ENCODE measurements around the gene HINT3. TPM values are rescaled to one million over a fixed set of nuclear protein-coding genes. Genes with fewer than 3 reads are reported as not detected.

HINT3 gene
- total RNA-seq, 4 donors from 2014 or later = 9.9 to 18.2 (median 11.5) TPM

- H3K27me3 ChIP-seq = no peaks in the 10 kb centered on the region
- TF ChIP-seq CTCF (IDR thresholded peaks at IDR 0.05) (no peak), POLR2A (IDR thresholded peaks at IDR 0.05) (no peak)
These were observed 12.8 kb upstream of the HINT3 start for GRCh38 chr6:125943528-125944433.

GRCh38 chr6:125944434-125944816, 12.1 kb upstream of the HINT3 start:
- no peaks in the 10 kb centered on the region for H3K27me3 ChIP-seq
- H3K4me1 ChIP-seq = peaks cover 0 to 42% (median 8%) of the 10 kb centered on the region in 4 donors
- peak in 2 of 3 donors; percentile 55 to 82 for DNase-seq
- no peaks in the 10 kb centered on the region for H3K36me3 ChIP-seq
- TF ChIP-seq POLR2A (IDR thresholded peaks at IDR 0.05) = no peak
- TF ChIP-seq CTCF (IDR thresholded peaks at IDR 0.05) = no peak
- H3K4me3 ChIP-seq = no peak overlapping the region
- H3K27ac ChIP-seq = peak overlapping the region in 3 of 4 donors; percentile 50 to 92 (median 85)
- no peaks in the 10 kb centered on the region for H3K9me3 ChIP-seq

More at GRCh38 chr6:125943528-125944433, 12.8 kb upstream of the HINT3 start:
- no peak for DNase-seq
- Histone ChIP-seq H3K27ac (peak overlapping the region in 3 of 4 donors; percentile 50 to 92 (median 85)), H3K9me3 (no peaks in the 10 kb centered on the region), H3K4me1 (peaks cover 0 to 42% (median 8%) of the 10 kb centered on the region in 4 donors), H3K4me3 (no peak overlapping the region), H3K36me3 (no peaks in the 10 kb centered on the region)

GRCh38 chr6:125944896-125945295, 11.7 kb upstream of the HINT3 start:
- Histone ChIP-seq H3K9me3 (no peaks in the 10 kb centered on the region), H3K27ac (peak overlapping the region in 3 of 4 donors; percentile 50 to 92 (median 85)), H3K4me3 (no peak overlapping the region), H3K27me3 (no peaks in the 10 kb centered on the region), H3K4me1 (peaks cover 0 to 42% (median 8%) of the 10 kb centered on the region in 4 donors), H3K36me3 (no peaks in the 10 kb centered on the region)
- TF ChIP-seq CTCF (IDR thresholded peaks at IDR 0.05) (no peak), POLR2A (IDR thresholded peaks at IDR 0.05) (no peak)
- DNase-seq = no peak

- peaks cover 0 to 42% (median 8%) of the 10 kb centered on the region in 4 donors for H3K4me1 ChIP-seq
- no peaks in the 10 kb centered on the region for H3K9me3 ChIP-seq
- H3K27me3 ChIP-seq = no peaks in the 10 kb centered on the region
- no peak for DNase-seq
- H3K4me3 ChIP-seq = no peak overlapping the region
- no peak for TF ChIP-seq POLR2A (IDR thresholded peaks at IDR 0.05)
- no peak for TF ChIP-seq CTCF (IDR thresholded peaks at IDR 0.05)
- peak overlapping the region; percentile 50 to 92 (median 69) for H3K27ac ChIP-seq
- H3K36me3 ChIP-seq = no peaks in the 10 kb centered on the region
These were observed 11.0 kb upstream of the HINT3 start for GRCh38 chr6:125945378-125946141.

GRCh38 chr6:125947615-125948014, 9.0 kb upstream of the HINT3 start:
- peak in 1 of 3 donors; percentile 72 for DNase-seq
- H3K4me3 ChIP-seq = no peak overlapping the region
- no peaks in the 10 kb centered on the region for H3K27me3 ChIP-seq
- no peaks in the 10 kb centered on the region for H3K9me3 ChIP-seq
- H3K4me1 ChIP-seq = peaks cover 0 to 38% (median 8%) of the 10 kb centered on the region in 4 donors
- no peaks in the 10 kb centered on the region for H3K36me3 ChIP-seq
- peak overlapping the region in 1 of 4 donors; percentile 8 for H3K27ac ChIP-seq
- TF ChIP-seq CTCF (IDR thresholded peaks at IDR 0.05) (no peak), POLR2A (IDR thresholded peaks at IDR 0.05) (no peak)
